Mesenchymal stem cell (in vitro differentiated cells and primary cell): ENCODE measurements around the gene PIGR.

Source experiments
- DNase-seq: peaks from one replicate; pipeline ENCODE4 v3.0.0-alpha.2; 2013
- H2AFZ ChIP-seq: one replicate; pipeline ENCODE4 v1.6.1; 2013; ENCODE audit warnings: low read depth, mild to moderate bottlenecking, control low read depth, inconsistent platforms, low read length, moderate library complexity
- H2AK5ac ChIP-seq: 2 replicates; pipeline ENCODE4 v1.6.1; 2013; ENCODE audit warnings: low read length, moderate library complexity, mild to moderate bottlenecking, inconsistent platforms; ENCODE audit not compliant: severe bottlenecking
- H2BK120ac ChIP-seq: one replicate; pipeline ENCODE4 v1.6.1; 2013; ENCODE audit warnings: low read depth, mild to moderate bottlenecking, inconsistent platforms, low read length, moderate library complexity
- H2BK12ac ChIP-seq, 2 experiments: one replicate each; pipeline ENCODE4 v1.6.1; 2013; ENCODE audit warnings: inconsistent platforms in 2 of 2, low read length in 2 of 2, mild to moderate bottlenecking in 2 of 2, moderate library complexity in 2 of 2, control low read depth in 1 of 2
- H2BK15ac ChIP-seq: one replicate; pipeline ENCODE4 v1.6.1; 2013; ENCODE audit warnings: mild to moderate bottlenecking, low read depth, inconsistent platforms; ENCODE audit not compliant: poor library complexity, severe bottlenecking
- H2BK5ac ChIP-seq: 2 replicates; pipeline ENCODE4 v1.6.1; 2013; ENCODE audit warnings: low read depth, mild to moderate bottlenecking, low read length, control low read depth, inconsistent platforms; ENCODE audit not compliant: poor library complexity, severe bottlenecking
- H3K14ac ChIP-seq, 2 experiments: one replicate each; pipeline ENCODE4 v1.6.1; 2013; ENCODE audit warnings: inconsistent platforms in 2 of 2, low read length in 2 of 2, control low read depth in 1 of 2, mild to moderate bottlenecking in 1 of 2, moderate library complexity in 1 of 2
- H3K18ac ChIP-seq, 2 experiments: one replicate each; pipeline ENCODE4 v1.6.1; 2013; ENCODE audit warnings: inconsistent platforms in 2 of 2, low read length in 2 of 2, control low read depth in 1 of 2, low read depth in 1 of 2, mild to moderate bottlenecking in 1 of 2
- H3K23ac ChIP-seq, 2 experiments: one replicate each; pipeline ENCODE4 v1.6.1; 2013; ENCODE audit warnings: inconsistent platforms in 2 of 2, low read length in 2 of 2, mild to moderate bottlenecking in 2 of 2, moderate library complexity in 2 of 2, control low read depth in 1 of 2
- H3K27ac ChIP-seq: 2 replicates; pipeline ENCODE4 v1.5.1; 2013; ENCODE audit warnings: mild to moderate bottlenecking, moderate library complexity, low read length, control low read depth, inconsistent platforms; ENCODE audit not compliant: poor library complexity, severe bottlenecking
- H3K27me3 ChIP-seq, 2 experiments: 2 replicates each; pipeline versions ENCODE4 v1.6.1 to v1.7.0; 2013; ENCODE audit warnings: low read length in 2 of 2, mild to moderate bottlenecking in 2 of 2, moderate library complexity in 2 of 2, control low read depth in 1 of 2, inconsistent platforms in 1 of 2; ENCODE audit not compliant: control insufficient read depth in 1 of 2, insufficient read depth in 1 of 2
- H3K36me3 ChIP-seq, 2 experiments: 2 replicates each; pipeline versions ENCODE4 v1.6.1 to v1.7.0; 2013; ENCODE audit warnings: low read length in 2 of 2, control low read depth in 1 of 2, inconsistent platforms in 1 of 2, low read depth in 1 of 2, mild to moderate bottlenecking in 1 of 2; ENCODE audit not compliant: insufficient read depth in 2 of 2, control insufficient read depth in 1 of 2
- H3K4ac ChIP-seq, 2 experiments: one replicate each; pipeline ENCODE4 v1.6.1; 2013; ENCODE audit warnings: inconsistent platforms in 2 of 2, low read length in 2 of 2, mild to moderate bottlenecking in 2 of 2, moderate library complexity in 2 of 2, control low read depth in 1 of 2, low read depth in 1 of 2
- H3K4me1 ChIP-seq: 2 replicates; pipeline ENCODE4 v1.6.1; 2013; ENCODE audit warnings: low read depth, low read length, control low read depth; ENCODE audit not compliant: control insufficient read depth, insufficient read depth
- H3K4me2 ChIP-seq: 2 replicates; pipeline ENCODE4 v1.6.1; 2013; ENCODE audit warnings: low read length, mild to moderate bottlenecking, inconsistent platforms; ENCODE audit not compliant: poor library complexity, severe bottlenecking
- H3K4me3 ChIP-seq, 2 experiments: 2 replicates each; pipeline versions ENCODE4 v1.5.1 to v1.7.0; 2013; ENCODE audit warnings: low read length in 2 of 2, mild to moderate bottlenecking in 2 of 2, control low read depth in 1 of 2, low read depth in 1 of 2; ENCODE audit not compliant: insufficient read depth in 1 of 2
- H3K79me1 ChIP-seq: replicated peaks from 2 replicates; pipeline ENCODE4 v1.6.1; 2013; ENCODE audit warnings: mild to moderate bottlenecking, control low read depth, low read length, inconsistent platforms; ENCODE audit not compliant: poor library complexity, severe bottlenecking
- H3K9ac ChIP-seq: 2 replicates; pipeline ENCODE4 v1.7.0; 2013; ENCODE audit warnings: mild to moderate bottlenecking, low read length, moderate library complexity
- H3K9me3 ChIP-seq: 2 replicates; pipeline ENCODE4 v1.7.0; 2013; ENCODE audit warnings: mild to moderate bottlenecking, low read length; ENCODE audit not compliant: control insufficient read depth
- H4K8ac ChIP-seq: one replicate; pipeline ENCODE4 v1.6.1; 2013; ENCODE audit warnings: inconsistent platforms, mild to moderate bottlenecking, low read length, moderate library complexity
- H4K91ac ChIP-seq: one replicate; pipeline ENCODE4 v1.6.1; 2013; ENCODE audit warnings: mild to moderate bottlenecking, low read length, inconsistent platforms
- WGBS: methylation state at CpG from one replicate; pipeline ENCODE4 v1.1.7; 2013; ENCODE audit warnings: mixed read lengths; 5-methylcytosine and 5-hydroxymethylcytosine counted together

Gene PIGR

DNA sequence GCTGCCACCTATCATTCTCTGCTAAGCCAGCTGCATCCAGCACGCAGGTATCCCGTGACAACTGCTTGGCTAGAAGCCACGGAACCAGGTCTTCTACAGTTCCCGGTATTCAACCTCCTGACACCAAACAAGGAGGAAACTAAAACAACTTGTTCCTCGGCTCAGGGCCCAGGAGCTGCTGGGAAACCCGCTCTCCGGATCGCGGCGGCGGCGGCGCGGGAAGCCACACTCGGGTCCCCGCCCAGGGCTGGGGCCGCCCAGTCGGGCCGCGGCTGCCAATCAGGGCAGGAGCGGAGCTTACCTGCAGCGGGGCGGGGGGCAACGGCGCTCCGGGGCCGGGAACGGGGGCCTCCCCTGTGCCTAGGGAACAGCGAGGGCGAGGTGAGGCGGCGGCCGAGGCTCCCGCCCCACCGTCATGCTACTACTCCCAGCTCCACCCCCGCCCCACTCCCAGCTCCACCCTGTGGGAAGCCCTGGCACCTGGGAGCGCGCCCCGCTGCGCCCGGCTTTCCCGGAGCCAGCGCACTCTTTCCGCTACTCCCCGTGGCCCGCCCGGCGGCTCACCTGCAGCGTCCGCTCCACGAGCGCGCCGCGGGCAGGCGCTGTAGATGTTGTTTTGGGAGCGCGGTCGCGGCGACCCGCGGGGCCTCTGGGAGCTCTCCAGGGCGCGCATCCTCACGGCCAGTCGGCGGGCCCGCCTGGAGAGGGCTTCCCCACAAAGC, 36.9 kb downstream of the PIGR start:
- Histone ChIP-seq H3K79me1 (no peaks in the 10 kb centered on the region), H3K18ac (peak overlapping the region; percentile 55 to 79), H4K8ac (peak overlapping the region; percentile 91), H2AFZ (peak overlapping the region; percentile 94), H3K23ac (peak overlapping the region in 1 of 2 experiments; percentile 73), H2BK5ac (no peak overlapping the region), H3K36me3 (peaks cover 0 to 5% of the 10 kb centered on the region in 2 experiments), H3K4me1 (peaks cover 12% of the 10 kb centered on the region), H2BK120ac (peak overlapping the region; percentile 74), H3K27ac (no peak overlapping the region), H3K4ac (peak overlapping the region in 1 of 2 experiments; percentile 76), H4K91ac (peak overlapping the region; percentile 82), H3K14ac (no peak overlapping the region), H2BK12ac (peak overlapping the region; percentile 78 to 94), H2BK15ac (peak overlapping the region; percentile 71), H3K9me3 (no peaks in the 10 kb centered on the region), H3K27me3 (peaks cover 29 to 33% of the 10 kb centered on the region in 2 experiments), H2AK5ac (no peak overlapping the region), H3K9ac (peak overlapping the region; percentile 21), H3K4me3 (peak overlapping the region; percentile 59 to 69), H3K4me2 (peak overlapping the region; percentile 95)
- DNase-seq: no peak
- 1% methylated on average over 64 of the region's 69 CpGs for WGBS

DNA sequence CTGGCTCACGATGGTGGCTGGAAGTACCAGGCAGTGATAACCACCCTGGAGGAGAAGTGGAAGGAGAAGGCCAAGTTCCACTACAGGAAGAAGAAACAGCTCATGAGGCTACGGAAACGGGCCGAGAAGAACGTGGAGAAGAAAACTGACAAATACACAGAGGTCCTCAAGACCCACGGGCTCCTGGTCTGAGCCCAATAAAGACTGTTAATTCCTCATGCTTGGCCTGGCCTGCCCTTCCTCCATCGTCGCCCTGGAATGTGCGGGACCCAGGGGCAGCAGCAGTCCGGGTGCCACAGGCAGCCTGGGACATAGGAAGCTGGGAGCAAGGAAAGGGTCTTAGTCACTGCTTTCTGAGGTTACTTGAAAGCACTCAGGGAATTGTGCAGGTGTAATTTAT, 38.2 kb downstream of the PIGR start:
- no peak overlapping the region for H2BK120ac ChIP-seq
- H4K91ac ChIP-seq: no peak overlapping the region
- no peak overlapping the region for H2BK12ac ChIP-seq
- H3K4me1 ChIP-seq: peaks cover 12% of the 10 kb centered on the region
- H3K4me3 ChIP-seq: no peak overlapping the region
- peaks cover 19 to 22% of the 10 kb centered on the region in 2 experiments for H3K27me3 ChIP-seq
- H3K27ac ChIP-seq: no peak overlapping the region
- H3K79me1 ChIP-seq: no peaks in the 10 kb centered on the region
- no peak for DNase-seq
- H3K14ac ChIP-seq: no peak overlapping the region
- H4K8ac ChIP-seq: no peak overlapping the region
- H2BK15ac ChIP-seq: no peak overlapping the region
- no peak overlapping the region for H3K4me2 ChIP-seq
- H3K23ac ChIP-seq: no peak overlapping the region
- no peak overlapping the region for H2AK5ac ChIP-seq
- no peaks in the 10 kb centered on the region for H3K9me3 ChIP-seq
- peaks cover 0 to 5% of the 10 kb centered on the region in 2 experiments for H3K36me3 ChIP-seq
- no peak overlapping the region for H2BK5ac ChIP-seq
- no peak overlapping the region for H3K9ac ChIP-seq
- peak overlapping the region in 1 of 2 experiments; percentile 0 for H3K4ac ChIP-seq
- no peak overlapping the region for H2AFZ ChIP-seq
- no peak overlapping the region for H3K18ac ChIP-seq
- 91% methylated on average over 10 of the region's 10 CpGs for WGBS

DNA sequence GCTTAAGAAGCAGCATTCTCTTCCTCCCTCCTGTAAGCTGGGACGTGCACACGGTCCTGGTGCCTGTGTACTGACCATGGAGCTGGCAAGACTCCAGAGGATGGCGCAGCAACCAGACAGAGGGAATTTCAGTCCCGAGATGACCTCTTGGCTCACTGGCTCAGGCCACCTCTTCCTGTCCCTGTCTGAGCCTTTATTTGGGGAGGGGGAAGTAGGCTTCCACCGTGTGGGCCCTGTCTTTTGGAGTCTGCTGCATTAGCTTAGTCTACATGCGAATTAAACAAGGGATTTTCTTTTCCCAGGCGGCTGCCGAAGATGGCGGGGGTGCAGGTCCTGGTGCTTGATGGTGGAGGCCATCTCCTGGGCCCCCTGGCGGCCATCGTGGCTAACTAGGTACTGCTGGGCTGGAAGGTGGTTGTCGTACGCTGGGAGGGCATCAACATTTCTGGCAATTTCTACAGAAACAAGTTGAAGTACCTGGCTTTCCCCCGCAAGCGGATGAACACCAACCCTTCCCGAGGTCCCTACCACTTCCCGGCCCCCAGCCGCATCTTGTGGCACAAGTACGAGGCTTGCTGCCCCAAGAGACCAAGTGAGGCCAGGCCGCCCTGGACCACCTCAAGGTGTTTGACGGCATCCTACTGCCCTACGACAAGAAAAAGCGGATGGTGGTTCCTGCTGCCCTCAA, 38.8 kb downstream of the PIGR start:
- Histone ChIP-seq H2AK5ac (no peak overlapping the region), H3K23ac (no peak overlapping the region), H3K4me1 (peaks cover 12% of the 10 kb centered on the region), H3K9ac (no peak overlapping the region), H3K4me3 (no peak overlapping the region), H2BK120ac (no peak overlapping the region), H3K79me1 (no peaks in the 10 kb centered on the region), H4K8ac (no peak overlapping the region), H2AFZ (no peak overlapping the region), H2BK5ac (no peak overlapping the region), H3K36me3 (peaks cover 0 to 5% of the 10 kb centered on the region in 2 experiments), H3K4me2 (no peak overlapping the region), H3K9me3 (no peaks in the 10 kb centered on the region), H3K4ac (peak overlapping the region in 1 of 2 experiments; percentile 0), H3K27me3 (peaks cover 14 to 17% of the 10 kb centered on the region in 2 experiments), H2BK12ac (peak overlapping the region in 1 of 2 experiments; percentile 3), H3K18ac (no peak overlapping the region), H2BK15ac (no peak overlapping the region), H4K91ac (peak overlapping the region; percentile 76), H3K27ac (no peak overlapping the region), H3K14ac (no peak overlapping the region)
- DNase-seq: no peak
- WGBS: 86% methylated on average over 23 of the region's 23 CpGs
